ENCODE results near the gene PARP2.
A peak's percentile ranks its signal among the peaks of the same experiment; 100 is the strongest.
"Not testable (repeated sequence)": the region's sequence is repeated elsewhere in the genome, so short reads cannot be mapped to it uniquely, and the experiment has no call there.

The PARP2 gene

DNA sequence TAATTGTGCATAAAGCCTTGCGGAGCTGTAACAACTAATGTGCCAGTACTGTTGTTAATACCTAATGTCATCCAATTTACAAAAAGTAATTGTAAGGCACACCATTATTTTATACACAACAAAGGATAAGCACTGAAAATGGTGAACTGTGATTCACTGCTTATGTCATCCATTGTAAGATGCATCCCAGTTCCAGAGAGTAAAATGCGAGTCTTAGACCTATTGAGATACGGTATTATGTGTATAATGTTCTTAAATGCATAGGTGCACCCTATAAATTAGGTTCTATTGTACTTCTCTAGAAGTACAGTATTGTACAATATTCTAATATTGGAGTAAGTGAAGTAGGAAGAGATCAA is 406 bp downstream of the PARP2 start:
- no peak for DNase-seq (ENCODE audit: extremely low read depth, low read depth)
- H3K4me3 ChIP-seq (replicated peaks; ENCODE audit: low read depth, low read length) = peak overlapping the region; percentile 88
- TF ChIP-seq, protein P1, sequence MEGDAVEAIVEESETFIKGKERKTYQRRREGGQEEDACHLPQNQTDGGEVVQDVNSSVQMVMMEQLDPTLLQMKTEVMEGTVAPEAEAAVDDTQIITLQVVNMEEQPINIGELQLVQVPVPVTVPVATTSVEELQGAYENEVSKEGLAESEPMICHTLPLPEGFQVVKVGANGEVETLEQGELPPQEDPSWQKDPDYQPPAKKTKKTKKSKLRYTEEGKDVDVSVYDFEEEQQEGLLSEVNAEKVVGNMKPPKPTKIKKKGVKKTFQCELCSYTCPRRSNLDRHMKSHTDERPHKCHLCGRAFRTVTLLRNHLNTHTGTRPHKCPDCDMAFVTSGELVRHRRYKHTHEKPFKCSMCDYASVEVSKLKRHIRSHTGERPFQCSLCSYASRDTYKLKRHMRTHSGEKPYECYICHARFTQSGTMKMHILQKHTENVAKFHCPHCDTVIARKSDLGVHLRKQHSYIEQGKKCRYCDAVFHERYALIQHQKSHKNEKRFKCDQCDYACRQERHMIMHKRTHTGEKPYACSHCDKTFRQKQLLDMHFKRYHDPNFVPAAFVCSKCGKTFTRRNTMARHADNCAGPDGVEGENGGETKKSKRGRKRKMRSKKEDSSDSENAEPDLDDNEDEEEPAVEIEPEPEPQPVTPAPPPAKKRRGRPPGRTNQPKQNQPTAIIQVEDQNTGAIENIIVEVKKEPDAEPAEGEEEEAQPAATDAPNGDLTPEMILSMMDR (IDR thresholded peaks at IDR 0.05; ENCODE audit: low read depth, low read length, missing control alignments) = no peak

DNA sequence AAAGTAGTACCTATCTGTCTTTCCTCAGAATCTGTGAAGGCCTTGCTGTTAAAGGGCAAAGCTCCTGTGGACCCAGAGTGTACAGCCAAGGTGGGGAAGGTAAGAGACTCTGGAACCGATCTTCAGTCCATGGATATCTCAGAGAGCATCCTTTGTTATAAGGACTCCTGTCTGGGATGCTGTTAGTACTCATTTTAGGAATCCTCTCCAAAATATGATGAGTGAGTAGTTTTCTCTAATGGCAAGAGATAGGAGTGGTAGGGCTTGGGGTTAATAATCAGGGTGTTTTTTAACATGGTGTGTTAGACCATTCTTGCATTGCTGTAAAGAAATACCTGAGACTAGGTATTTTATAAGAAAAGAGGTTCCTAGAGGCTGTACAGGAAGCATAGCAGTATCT is 1.9 kb downstream of the PARP2 start:
- TF ChIP-seq, protein P1 (IDR thresholded peaks at IDR 0.05; ENCODE audit: low read depth, low read length, missing control alignments) = no peak
- H3K4me3 ChIP-seq (replicated peaks; ENCODE audit: low read depth, low read length) = no peak overlapping the region
- DNase-seq (ENCODE audit: extremely low read depth, low read depth) = no peak

DNA sequence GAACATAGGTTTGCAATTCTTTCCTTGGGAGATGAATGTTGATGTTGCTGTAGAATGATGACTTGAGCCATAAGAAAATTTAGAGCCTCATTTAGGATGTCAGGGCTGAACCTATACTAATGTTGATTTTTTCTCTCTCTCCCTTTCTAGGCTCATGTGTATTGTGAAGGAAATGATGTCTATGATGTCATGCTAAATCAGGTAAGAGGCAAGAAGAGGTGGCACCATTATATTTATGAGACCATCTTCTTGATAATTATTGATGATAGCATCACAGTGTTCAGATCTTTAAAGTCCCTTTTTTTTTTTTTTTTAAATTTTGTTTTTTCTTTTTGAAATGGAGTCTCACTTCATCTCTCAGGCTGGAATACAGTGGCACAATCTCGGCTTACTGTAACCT is 3.3 kb downstream of the PARP2 start:
- H3K4me3 ChIP-seq (replicated peaks; ENCODE audit: low read depth, low read length) = no peak overlapping the region
- DNase-seq (ENCODE audit: extremely low read depth, low read depth) = no peak
- TF ChIP-seq, protein P1 (IDR thresholded peaks at IDR 0.05; ENCODE audit: low read depth, low read length, missing control alignments) = no peak

DNA sequence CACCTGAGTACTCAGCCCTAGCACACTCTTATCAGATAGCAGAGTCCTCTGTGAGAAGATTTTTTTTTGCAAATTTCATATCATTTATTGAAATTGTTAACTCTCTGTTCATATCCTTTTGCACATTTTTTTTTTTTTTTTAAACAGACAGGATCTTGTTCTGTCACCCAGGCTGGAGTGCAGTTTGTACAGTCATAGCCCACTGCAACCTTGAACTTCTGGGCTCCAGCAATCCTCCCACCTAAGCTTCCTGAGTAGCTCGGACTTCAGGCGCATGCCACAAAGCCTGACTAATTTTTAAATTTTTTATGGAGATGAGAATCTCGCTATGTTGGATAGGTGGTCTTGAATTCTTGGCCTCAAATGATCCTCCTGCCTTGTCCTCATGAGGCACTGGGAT is 4.3 kb downstream of the PARP2 start:
- H3K4me3 ChIP-seq (replicated peaks; ENCODE audit: low read depth, low read length) = no peak overlapping the region
- DNase-seq (ENCODE audit: extremely low read depth, low read depth) = no peak
- TF ChIP-seq, protein P1 (IDR thresholded peaks at IDR 0.05; ENCODE audit: low read depth, low read length, missing control alignments) = no peak

DNA sequence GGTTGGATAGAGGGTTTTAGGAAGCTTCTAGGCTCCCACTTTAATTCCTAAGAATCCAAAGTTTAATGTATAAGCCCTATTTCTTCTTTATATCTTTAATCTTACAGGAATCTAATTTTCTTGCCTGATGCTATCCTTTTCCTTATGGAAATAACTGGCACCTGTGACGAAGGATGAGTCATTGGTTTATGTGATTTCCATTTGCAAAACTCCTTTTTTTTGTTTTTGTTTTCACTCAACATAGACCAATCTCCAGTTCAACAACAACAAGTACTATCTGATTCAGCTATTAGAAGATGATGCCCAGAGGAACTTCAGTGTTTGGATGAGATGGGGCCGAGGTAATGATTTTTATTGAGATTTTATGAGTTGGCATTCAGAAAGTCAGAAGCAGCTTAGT is 6.8 kb downstream of the PARP2 start:
- no peak for DNase-seq (ENCODE audit: extremely low read depth, low read depth)
- TF ChIP-seq, protein P1 (IDR thresholded peaks at IDR 0.05; ENCODE audit: low read depth, low read length, missing control alignments) = no peak
- no peak overlapping the region for H3K4me3 ChIP-seq (replicated peaks; ENCODE audit: low read depth, low read length)

DNA sequence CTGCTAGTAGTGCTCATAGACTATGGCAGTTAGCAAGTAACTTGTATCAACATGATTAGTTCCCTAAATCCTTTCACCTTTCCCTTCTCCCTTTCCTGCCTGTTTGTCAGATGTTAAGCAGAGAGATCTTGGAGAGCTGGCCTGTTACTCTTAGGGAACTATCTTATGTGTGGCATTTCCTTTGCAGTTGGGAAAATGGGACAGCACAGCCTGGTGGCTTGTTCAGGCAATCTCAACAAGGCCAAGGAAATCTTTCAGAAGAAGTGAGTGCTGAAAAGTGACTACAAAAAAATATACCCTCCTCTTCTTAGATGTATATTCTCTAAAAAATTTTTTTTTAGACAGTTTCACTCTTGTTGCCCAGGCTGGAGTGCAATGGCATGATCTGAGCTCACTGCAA is 7.4 kb downstream of the PARP2 start:
- DNase-seq (ENCODE audit: extremely low read depth, low read depth) = no peak
- H3K4me3 ChIP-seq (replicated peaks; ENCODE audit: low read depth, low read length) = no peak overlapping the region
- TF ChIP-seq, protein P1 (IDR thresholded peaks at IDR 0.05; ENCODE audit: low read depth, low read length, missing control alignments) = peak; percentile 26

DNA sequence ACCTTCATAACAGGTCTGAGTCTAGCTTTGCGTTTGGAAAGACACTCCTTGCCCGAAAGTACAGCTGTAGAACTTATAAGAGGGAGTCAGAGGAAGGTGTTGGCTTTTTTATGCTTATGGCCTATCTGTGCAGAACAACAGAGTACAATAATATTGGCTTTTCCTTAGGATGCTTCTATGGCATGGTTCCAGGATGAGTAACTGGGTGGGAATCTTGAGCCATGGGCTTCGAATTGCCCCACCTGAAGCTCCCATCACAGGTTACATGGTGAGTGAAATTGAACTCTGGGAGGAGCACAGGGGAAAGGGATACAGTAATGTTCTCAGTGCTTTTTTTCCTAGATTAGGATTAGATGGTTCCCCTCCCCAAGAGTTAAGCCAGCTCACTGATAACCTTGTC is 13.0 kb downstream of the PARP2 start:
- no peak overlapping the region for H3K4me3 ChIP-seq (replicated peaks; ENCODE audit: low read depth, low read length)
- no peak for DNase-seq (ENCODE audit: extremely low read depth, low read depth)

DNA sequence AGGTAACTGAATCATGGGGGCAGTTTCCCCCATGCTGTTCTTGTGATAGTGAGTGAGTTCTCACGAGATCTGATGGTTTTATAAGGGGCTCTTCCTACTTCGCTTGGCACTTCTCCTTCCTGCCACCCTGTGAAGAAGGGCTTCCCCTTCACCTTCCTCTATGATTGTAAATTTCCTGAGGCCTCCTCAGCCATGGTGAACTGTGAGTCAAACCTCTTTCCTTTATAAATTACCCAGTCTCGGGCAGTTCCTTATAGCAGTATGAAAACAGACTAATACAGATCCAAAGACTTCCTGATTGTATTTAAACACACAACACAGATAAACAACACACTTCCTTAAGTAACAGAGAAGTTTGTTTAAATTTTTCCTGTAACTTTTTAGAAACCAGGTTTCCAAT is 15.0 kb downstream of the PARP2 start:
- not testable (repeated sequence) for DNase-seq (ENCODE audit: extremely low read depth, low read depth); H3K4me3 ChIP-seq (replicated peaks; ENCODE audit: low read depth, low read length)

More for the DNA sequence above, 13.0 kb downstream of the PARP2 start:
- TF ChIP-seq, protein P1 (IDR thresholded peaks at IDR 0.05; ENCODE audit: low read depth, low read length, missing control alignments) = no peak

Measured in HFF-Myc (cell line).